H1 (cell line): ENCODE data around the gene SERPINB13. TPM values are rescaled to one million over a fixed set of nuclear protein-coding genes. Genes with fewer than 3 reads are reported as not detected.

Source experiments
- CTCF ChIA-PET: fragments of 300-600 bp; sonication (Branson Sonifier 250); formaldehyde crosslinking; loops from one replicate; lab custom pipeline; 2021; ENCODE audit not compliant: partially characterized antibody; lab: Charles Lee
- POLR2A ChIA-PET: fragments of 300-600 bp; sonication (Branson Sonifier 250); formaldehyde crosslinking; loops from one replicate; lab custom pipeline; 2021; ENCODE audit warnings: inconsistent platforms; ENCODE audit not compliant: partially characterized antibody; lab: Charles Lee
- DNase-seq, 2 experiments: peaks; one replicate each; pipeline versions ENCODE4 v3.0.0 to v3.0.0-alpha.2; 2010 to 2022; ENCODE audit warnings: low spot score in 2 of 2, low read depth in 1 of 2, mixed read lengths in 1 of 2
- FAIRE-seq: peaks from 2 replicates; lab custom pipeline; 2011; peaks lifted over from hg19 to GRCh38; lab: Jason Lieb, UNC
- H2AFZ ChIP-seq: 2 replicates; pipeline ENCODE4 v1.8.1; 2012; ENCODE audit warnings: low read length, inconsistent platforms
- H2AK5ac ChIP-seq: 2 replicates; pipeline ENCODE4 v1.6.1; 2013; ENCODE audit warnings: low read depth, low read length
- H2BK120ac ChIP-seq: replicated peaks from 2 replicates; pipeline ENCODE3; 2013; ENCODE audit warnings: low read depth, low read length, inconsistent platforms
- H2BK12ac ChIP-seq: 2 replicates; pipeline ENCODE4 v1.6.1; 2013; ENCODE audit warnings: low read depth, low read length
- H2BK15ac ChIP-seq: 2 replicates; pipeline ENCODE4 v1.6.1; 2013; ENCODE audit warnings: low read length
- H2BK20ac ChIP-seq: 2 replicates; pipeline ENCODE4 v1.6.1; 2013; ENCODE audit warnings: low read length
- H2BK5ac ChIP-seq: 2 replicates; pipeline ENCODE4 v1.6.1; 2013; ENCODE audit warnings: low read depth, low read length
- H3K14ac ChIP-seq: 2 replicates; pipeline ENCODE4 v1.6.1; 2013; ENCODE audit warnings: inconsistent platforms; ENCODE audit not compliant: insufficient read length
- H3K18ac ChIP-seq: 2 replicates; pipeline ENCODE4 v1.6.1; 2013; ENCODE audit warnings: low read length; ENCODE audit errors: extremely low read depth
- H3K23ac ChIP-seq: 2 replicates; pipeline ENCODE4 v1.6.1; 2013; ENCODE audit warnings: inconsistent platforms; ENCODE audit not compliant: insufficient read length
- H3K23me2 ChIP-seq: 2 replicates; pipeline ENCODE4 v1.6.1; 2013; ENCODE audit warnings: low read depth, low read length
- H3K27ac ChIP-seq: 2 replicates; pipeline ENCODE4 v1.6.1; 2011; ENCODE audit warnings: low read depth, low read length, inconsistent platforms
- H3K27me3 ChIP-seq, 4 experiments: replicated peaks in 1 of 4; 1 replicate in 1 of 4; 2 replicates in 3 of 4; pipeline versions ENCODE4 v1.6.1 to v1.8.1; 2011 to 2013; ENCODE audit warnings: low read length in 3 of 4, mild to moderate bottlenecking in 3 of 4, inconsistent platforms in 2 of 4, mixed read lengths in 2 of 4, moderate library complexity in 1 of 4; ENCODE audit not compliant: control insufficient read depth in 3 of 4, insufficient read depth in 3 of 4; ENCODE audit errors: extremely low read depth in 1 of 4
- H3K36me3 ChIP-seq, 4 experiments: 2 replicates each; pipeline versions ENCODE4 v1.6.1 to v1.8.1; 2011 to 2013; ENCODE audit warnings: mild to moderate bottlenecking in 4 of 4, low read length in 3 of 4, moderate library complexity in 2 of 4, control low read depth in 1 of 4, inconsistent platforms in 1 of 4; ENCODE audit not compliant: insufficient read depth in 4 of 4, control insufficient read depth in 2 of 4
- H3K4ac ChIP-seq: replicated peaks from 2 replicates; pipeline ENCODE3; 2013; ENCODE audit warnings: low read length, low read depth, mixed read lengths, inconsistent platforms; ENCODE audit not compliant: insufficient read length
- H3K4me1 ChIP-seq, 4 experiments: replicated peaks in 1 of 4; 1 replicate in 1 of 4; 2 replicates in 3 of 4; pipeline versions ENCODE4 v1.6.1 to v1.8.1; 2011 to 2013; ENCODE audit warnings: low read length in 3 of 4, inconsistent platforms in 2 of 4, mixed read lengths in 1 of 4; ENCODE audit not compliant: insufficient read depth in 4 of 4, control insufficient read depth in 3 of 4
- H3K4me2 ChIP-seq, 2 experiments: 2 replicates each; pipeline versions ENCODE4 v1.6.1 to v1.8.1; 2011 to 2013; ENCODE audit warnings: low read depth in 2 of 2, low read length in 2 of 2, control low read depth in 1 of 2, inconsistent platforms in 1 of 2, mild to moderate bottlenecking in 1 of 2; ENCODE audit not compliant: insufficient read depth in 1 of 2
- H3K4me3 ChIP-seq, 4 experiments: fragments of 200-600, 300-600 bp in 1 of 4; sonication (generic), shearing (Covaris generic), sonication (Bioruptor Twin) in 1 of 4; 2 replicates each; pipeline versions ENCODE4 v1.5.1 to v1.8.1; 2011 to 2016; ENCODE audit warnings: low read length in 4 of 4, low read depth in 3 of 4, control low read depth in 2 of 4, inconsistent platforms in 2 of 4, mild to moderate bottlenecking in 2 of 4, mixed read lengths in 1 of 4, moderate library complexity in 1 of 4; ENCODE audit not compliant: insufficient read depth in 2 of 4; ENCODE audit errors: extremely low read depth in 1 of 4
- H3K56ac ChIP-seq: replicated peaks from 2 replicates; pipeline ENCODE3; 2013; ENCODE audit warnings: low read depth, mild to moderate bottlenecking, mixed read lengths, low read length, inconsistent platforms; ENCODE audit not compliant: insufficient read length
- H3K79me1 ChIP-seq: 2 replicates; pipeline ENCODE4 v1.6.1; 2013; ENCODE audit warnings: low read depth, low read length, control low read depth
- H3K79me2 ChIP-seq, 2 experiments: 2 replicates each; pipeline versions ENCODE4 v1.6.1 to v1.8.1; 2012 to 2013; ENCODE audit warnings: low read length in 2 of 2, mild to moderate bottlenecking in 2 of 2, inconsistent platforms in 1 of 2; ENCODE audit not compliant: insufficient read depth in 2 of 2, control insufficient read depth in 1 of 2
- H3K9ac ChIP-seq, 4 experiments: replicated peaks in 1 of 4; 1 replicate in 1 of 4; 2 replicates in 3 of 4; pipeline versions ENCODE4 v1.6.1 to v1.8.1; 2011 to 2013; ENCODE audit warnings: low read depth in 3 of 4, low read length in 3 of 4, control low read depth in 2 of 4, mild to moderate bottlenecking in 2 of 4, moderate library complexity in 2 of 4, inconsistent platforms in 1 of 4; ENCODE audit errors: extremely low read depth in 1 of 4
- H3K9me3 ChIP-seq, 2 experiments: 2 replicates each; pipeline versions ENCODE4 v1.6.1 to v1.8.1; 2012 to 2013; ENCODE audit warnings: mild to moderate bottlenecking in 2 of 2, moderate library complexity in 2 of 2, control low read depth in 1 of 2, inconsistent platforms in 1 of 2, low read depth in 1 of 2, low read length in 1 of 2, mixed read lengths in 1 of 2; ENCODE audit not compliant: insufficient read depth in 2 of 2
- H4K20me1 ChIP-seq, 2 experiments: replicated peaks in 1 of 2; 2 replicates each; pipeline versions ENCODE3 to v1.8.1; 2011 to 2013; ENCODE audit warnings: inconsistent platforms in 2 of 2, low read length in 2 of 2, mild to moderate bottlenecking in 1 of 2; ENCODE audit not compliant: insufficient read depth in 2 of 2, control insufficient read depth in 1 of 2
- H4K5ac ChIP-seq: 2 replicates; pipeline ENCODE4 v1.6.1; 2013; ENCODE audit warnings: low read length, low read depth, mixed read lengths, inconsistent platforms; ENCODE audit not compliant: insufficient read length
- H4K8ac ChIP-seq: 2 replicates; pipeline ENCODE4 v1.8.0; 2013; ENCODE audit warnings: mild to moderate bottlenecking, moderate library complexity, low read length, inconsistent platforms; ENCODE audit not compliant: insufficient read depth; ENCODE audit errors: extremely low read depth
- H4K91ac ChIP-seq: replicated peaks from 2 replicates; pipeline ENCODE3; 2013; ENCODE audit warnings: low read length, mixed read lengths, inconsistent platforms; ENCODE audit not compliant: insufficient read length
- BRCA1 ChIP-seq: IDR thresholded peaks from 2 replicates; pipeline ENCODE4 v1.6.1; 2012; ENCODE audit warnings: low read depth, low read length, improper control_type of control experiment
- CHD2 ChIP-seq: IDR thresholded peaks from 2 replicates; pipeline ENCODE4 v1.6.1; 2012; ENCODE audit warnings: low read length, improper control_type of control experiment
- CREB1 ChIP-seq: IDR thresholded peaks from 2 replicates; pipeline ENCODE4 v1.6.1; 2012; ENCODE audit warnings: inconsistent platforms
- HDAC6 ChIP-seq: IDR thresholded peaks from one replicate; pipeline ENCODE4 v1.7.1; 2012; ENCODE audit warnings: low read depth, mild to moderate bottlenecking, inconsistent platforms, low read length, moderate library complexity
- JUN ChIP-seq: IDR thresholded peaks from 2 replicates; pipeline ENCODE4 v1.6.1; 2011; ENCODE audit warnings: low read depth, mild to moderate bottlenecking, improper control_type of control experiment, low read length
- PHF8 ChIP-seq: fragments of 200-600 bp; sonication (generic); conservative IDR thresholded peaks from 2 replicates; pipeline ENCODE4 v1.7.1; 2012; ENCODE audit warnings: low read depth, mild to moderate bottlenecking, inconsistent platforms, low read length, moderate library complexity
- RFX5 ChIP-seq: IDR thresholded peaks from 2 replicates; pipeline ENCODE4 v1.6.1; 2011; ENCODE audit warnings: low read depth, low read length, improper control_type of control experiment, borderline replicate concordance
- SAP30 ChIP-seq: fragments of 300-600 bp; sonication (generic); IDR thresholded peaks from 2 replicates; pipeline ENCODE4 v1.7.1; 2012; ENCODE audit warnings: low read length, moderate library complexity, mild to moderate bottlenecking, inconsistent platforms; ENCODE audit not compliant: insufficient read depth, insufficient replicate concordance
- SP1 ChIP-seq: IDR thresholded peaks from 2 replicates; pipeline ENCODE4 v1.6.1; 2011; ENCODE audit warnings: low read depth, low read length
- SRF ChIP-seq: IDR thresholded peaks from 2 replicates; pipeline ENCODE4 v1.6.1; 2011; ENCODE audit warnings: mild to moderate bottlenecking, low read depth, low read length, moderate library complexity
- TAF7 ChIP-seq: optimal IDR thresholded peaks from 2 replicates; pipeline ENCODE3; 2011; ENCODE audit warnings: low read depth, mild to moderate bottlenecking, inconsistent platforms, low read length, moderate library complexity, borderline replicate concordance
- USF2 ChIP-seq: IDR thresholded peaks from 2 replicates; pipeline ENCODE4 v1.6.1; 2011; ENCODE audit warnings: low read length, improper control_type of control experiment
- polyA plus RNA-seq, 7 experiments: library from polyadenylated mRNA; depleted of rRNA in 3 of 7; stranded (reverse) in 5 of 7; unstranded in 2 of 7; fragments of >200 nt in 5 of 7; fragments of 200-250 nt in 2 of 7; gene quantifications; 1 replicate in 5 of 7; 2 replicates in 1 of 7; 4 replicates in 1 of 7; pipeline versions ENCODE4 v1.2.1 to v1.2.3, GENCODE V29; 2011 to 2013; ENCODE audit warnings: missing spikeins in 2 of 7, mixed read lengths in 2 of 7
- total RNA-seq: library from RNA; stranded (reverse); fragmentation: NEBNext Ultra II Directional; extraction: Animal tissue kit (Norgen Biotek cat#: 25700); gene quantifications from 2 replicates; pipeline ENCODE4 v1.2.1, GENCODE V29; 2021
- TF ChIP-seq, protein P1 (sequence below), 3 experiments: IDR thresholded peaks; 1 replicate in 2 of 3; 2 replicates in 1 of 3; pipeline versions ENCODE4 v1.5.1 to v1.6.1; 2011; ENCODE audit warnings: low read length in 3 of 3, mild to moderate bottlenecking in 3 of 3, inconsistent platforms in 2 of 3, low read depth in 1 of 3, moderate library complexity in 1 of 3; ENCODE audit not compliant: insufficient read depth in 1 of 3; ENCODE audit errors: control extremely low read depth in 1 of 3

The SERPINB13 gene
- total and polyA plus RNA-seq, 2 of the 8 experiments (the other 6 are each of a cell fraction or from before 2014, with no cell fraction given) = not detected

DNA sequence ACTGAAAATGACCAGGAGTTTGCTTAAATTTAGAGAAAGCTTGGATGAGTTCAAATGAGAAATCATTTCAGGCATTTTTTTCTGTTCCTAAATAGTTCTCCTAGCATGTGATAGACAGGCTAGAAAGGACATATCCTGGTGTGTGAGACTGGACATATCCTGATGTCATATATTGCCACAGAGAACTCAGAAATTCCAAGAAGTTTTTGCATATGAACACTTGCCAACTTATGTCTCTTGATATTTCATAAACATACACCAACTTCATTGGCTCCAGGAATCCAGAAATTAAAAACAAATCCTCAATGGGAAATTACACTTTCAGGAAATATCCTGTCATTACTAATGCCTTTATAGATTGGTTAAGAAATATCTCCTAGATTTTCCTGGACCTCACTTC is 59.8 kb downstream of the SERPINB13 start:
- Histone ChIP-seq H3K18ac (no peak overlapping the region), H2AFZ (no peak overlapping the region), H2BK15ac (no peak overlapping the region), H2BK12ac (no peak overlapping the region; the same call in 1 of the 2 replicates), H3K27me3 (no peaks in the 10 kb centered on the region), H2BK120ac (no peak overlapping the region), H4K20me1 (no peaks in the 10 kb centered on the region), H2AK5ac (no peak overlapping the region), H3K9ac (no peak overlapping the region), H3K27ac (no peak overlapping the region), H3K4me1 (0 out of 7 replicates have a peak, but pooled peaks cover 0 to 2% (median 0%) of the 10 kb centered on the region in 4 experiments), H4K5ac (no peak overlapping the region), H4K91ac (no peak overlapping the region), H3K56ac (no peak overlapping the region), H3K14ac (no peak overlapping the region), H3K4me2 (no peak overlapping the region), H3K79me1 (no peaks in the 10 kb centered on the region), H3K9me3 (no peaks in the 10 kb centered on the region), H2BK5ac (no peak overlapping the region), H3K4me3 (no peak overlapping the region), H2BK20ac (no peak overlapping the region), H4K8ac (no peak overlapping the region), H3K23ac (no peak overlapping the region), H3K4ac (no peak overlapping the region), H3K23me2 (no peaks in the 10 kb centered on the region), H3K36me3 (no peaks in the 10 kb centered on the region), H3K79me2 (no peaks in the 10 kb centered on the region)
- DNase-seq = no peak
- ChIA-PET POLR2A (no interaction called here), CTCF (no interaction called here)
- no peak for FAIRE-seq
- TF ChIP-seq CREB1 = no peak
- TF ChIP-seq TAF7 = no peak
- no peak for TF ChIP-seq SAP30
- no peak for TF ChIP-seq BRCA1
- TF ChIP-seq RFX5 = no peak
- TF ChIP-seq CHD2 = no peak
- TF ChIP-seq SP1 = no peak
- no peak for TF ChIP-seq HDAC6
- no peak for TF ChIP-seq PHF8
- no peak for TF ChIP-seq USF2
- TF ChIP-seq, protein P1, sequence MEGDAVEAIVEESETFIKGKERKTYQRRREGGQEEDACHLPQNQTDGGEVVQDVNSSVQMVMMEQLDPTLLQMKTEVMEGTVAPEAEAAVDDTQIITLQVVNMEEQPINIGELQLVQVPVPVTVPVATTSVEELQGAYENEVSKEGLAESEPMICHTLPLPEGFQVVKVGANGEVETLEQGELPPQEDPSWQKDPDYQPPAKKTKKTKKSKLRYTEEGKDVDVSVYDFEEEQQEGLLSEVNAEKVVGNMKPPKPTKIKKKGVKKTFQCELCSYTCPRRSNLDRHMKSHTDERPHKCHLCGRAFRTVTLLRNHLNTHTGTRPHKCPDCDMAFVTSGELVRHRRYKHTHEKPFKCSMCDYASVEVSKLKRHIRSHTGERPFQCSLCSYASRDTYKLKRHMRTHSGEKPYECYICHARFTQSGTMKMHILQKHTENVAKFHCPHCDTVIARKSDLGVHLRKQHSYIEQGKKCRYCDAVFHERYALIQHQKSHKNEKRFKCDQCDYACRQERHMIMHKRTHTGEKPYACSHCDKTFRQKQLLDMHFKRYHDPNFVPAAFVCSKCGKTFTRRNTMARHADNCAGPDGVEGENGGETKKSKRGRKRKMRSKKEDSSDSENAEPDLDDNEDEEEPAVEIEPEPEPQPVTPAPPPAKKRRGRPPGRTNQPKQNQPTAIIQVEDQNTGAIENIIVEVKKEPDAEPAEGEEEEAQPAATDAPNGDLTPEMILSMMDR (IDR thresholded peaks at IDR 0.05; ENCODE audit: control extremely low read depth in 1 of 3, insufficient read depth in 1 of 3, low read depth in 1 of 3, low read length in 3 of 3) = no peak
- TF ChIP-seq JUN = no peak
- TF ChIP-seq SRF = no peak
